GM19025 (cell line): ENCODE results near the gene SUB1.
"Not testable (repeated sequence)": the region's sequence is repeated elsewhere in the genome, so short reads cannot be mapped to it uniquely, and the experiment has no call there.

Experiments used
- ATAC-seq: cut with Tn5 transposase; IDR thresholded peaks from one replicate; pipeline ENCODE4 v1.9.1; 2021; ENCODE audit warnings: mild to moderate bottlenecking, low read depth, moderate library complexity; ENCODE audit not compliant: unreplicated experiment

Gene SUB1

DNA sequence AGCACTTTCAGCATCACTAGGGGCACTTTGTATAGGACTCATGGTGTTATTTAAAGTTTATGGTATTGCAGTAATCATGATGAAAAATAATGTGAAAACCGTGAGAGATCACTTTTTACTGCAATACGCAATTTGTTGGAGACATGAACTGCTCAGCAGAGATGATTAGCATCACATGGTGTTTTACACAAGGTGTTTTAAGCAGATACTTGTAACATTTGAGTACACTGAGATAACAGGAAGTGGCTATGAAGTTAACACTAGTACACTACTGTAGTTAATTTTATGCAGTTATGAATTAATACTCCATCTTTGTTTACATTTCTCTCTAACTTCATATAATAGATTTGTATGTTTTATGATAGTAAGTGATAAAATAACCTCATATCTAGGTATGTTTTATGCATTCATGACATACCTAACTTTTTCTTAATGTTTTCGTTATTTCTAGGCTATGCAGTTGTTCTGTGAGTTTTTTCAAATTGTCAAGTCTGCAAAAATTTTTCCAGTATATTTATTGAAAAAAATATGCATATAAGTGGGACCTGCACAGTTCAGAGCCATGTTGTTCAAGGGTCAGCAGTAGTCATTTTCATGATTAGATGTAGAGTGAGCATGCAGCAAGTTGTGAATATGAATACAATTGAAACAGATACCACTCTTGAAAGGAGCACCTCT is 13.0 kb downstream of the SUB1 start:
- no peak for ATAC-seq

GRCh38 chr5:32598997-32599549 is 13.7 kb downstream of the SUB1 start:
- ATAC-seq = no peak

DNA sequence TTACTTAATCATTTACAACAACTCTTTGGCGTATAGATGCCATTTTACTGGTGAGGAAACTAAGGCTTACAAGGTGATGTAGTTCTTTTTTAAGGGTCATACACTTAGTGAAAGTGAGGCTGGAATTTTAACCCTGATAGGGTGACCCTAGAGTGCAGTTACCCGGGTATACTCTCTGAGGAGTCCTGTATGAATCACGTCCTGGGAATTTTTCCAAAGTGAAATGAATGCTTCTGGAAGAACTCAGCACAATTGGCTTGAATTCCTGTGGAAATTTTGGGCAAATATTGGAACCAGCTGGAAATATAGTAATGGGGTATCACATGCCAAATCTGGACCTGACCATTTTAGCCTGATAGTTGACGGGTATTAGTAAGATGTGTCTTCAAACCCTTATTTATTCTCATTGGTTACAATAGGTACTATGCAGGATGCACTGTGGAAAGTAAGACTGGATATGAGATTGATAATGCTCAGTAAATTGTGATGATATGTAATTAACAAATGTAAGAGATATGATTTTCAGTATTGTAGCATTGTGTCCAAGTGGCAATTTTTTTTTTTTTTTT is 14.8 kb downstream of the SUB1 start:
- ATAC-seq = no peak

- ATAC-seq = no peak
Measured at GRCh38 chr5:32601623-32602295, 16.4 kb downstream of the SUB1 start.

GRCh38 chr5:32602906-32603305 is 17.5 kb downstream of the SUB1 start:
- no peak for ATAC-seq

DNA sequence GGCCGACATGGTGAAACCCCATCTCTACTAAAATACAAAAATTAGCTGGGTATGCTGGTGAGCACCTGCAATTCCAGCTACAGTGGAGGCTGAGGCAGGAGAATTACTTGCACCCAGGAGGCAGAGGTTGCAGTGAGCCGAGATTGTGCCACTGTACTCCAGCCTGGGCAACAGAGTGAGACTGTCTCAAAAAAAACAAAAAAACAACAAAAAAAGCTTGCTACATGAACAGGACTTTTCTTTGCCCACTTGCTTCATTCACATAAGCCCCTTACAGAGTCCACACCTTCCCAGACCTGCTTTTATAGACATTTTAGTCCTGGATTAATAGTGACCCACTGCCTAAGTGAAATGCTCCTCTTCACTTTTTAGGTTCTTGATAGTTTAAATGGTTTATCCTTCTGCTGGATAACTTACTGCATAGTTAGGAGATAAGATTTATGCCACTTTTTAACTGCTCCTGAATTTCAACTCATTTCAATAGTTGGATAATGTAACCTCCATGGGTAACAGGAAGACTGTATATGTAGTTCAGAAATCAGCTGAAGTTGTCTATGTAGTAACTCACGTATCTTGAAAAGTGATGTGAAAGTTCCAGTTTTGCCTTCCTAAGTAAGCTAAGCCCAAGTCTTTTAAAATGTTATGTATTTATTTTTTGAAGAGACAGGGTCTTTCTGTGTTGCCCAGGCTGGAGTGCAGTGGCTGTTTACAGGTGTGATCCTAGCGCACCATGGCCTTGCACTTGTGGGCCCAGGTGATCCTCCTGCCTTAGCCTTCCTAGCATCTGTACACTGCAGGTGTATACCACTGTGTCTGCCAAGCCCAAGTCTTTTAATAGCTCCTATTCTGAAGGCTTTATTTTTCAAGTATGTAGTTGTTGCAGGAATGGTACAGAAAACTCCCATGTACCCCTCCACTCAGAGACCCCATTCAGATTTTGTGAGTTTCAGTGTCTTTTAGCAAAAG is 19.7 kb downstream of the SUB1 start:
- ATAC-seq = no peak

DNA sequence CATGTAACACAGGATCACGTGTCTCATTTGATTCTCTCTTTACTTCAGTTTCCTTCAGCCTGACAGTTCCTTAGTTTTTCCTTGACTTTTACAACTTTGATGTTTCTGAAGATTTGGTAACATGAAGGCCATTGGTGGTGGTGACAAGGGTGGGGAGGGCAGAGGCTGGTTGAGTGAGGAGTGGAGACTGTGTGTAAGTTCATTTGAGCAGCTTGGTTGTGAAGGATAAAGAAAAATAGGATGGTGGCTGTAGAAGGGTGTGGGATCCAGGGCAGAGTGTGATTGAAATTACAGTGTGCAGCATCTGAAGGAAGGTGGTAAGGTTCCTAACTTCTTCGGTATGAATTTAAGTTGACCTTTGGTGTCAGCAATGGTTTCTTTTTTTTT is 20.4 kb downstream of the SUB1 start:
- no peak for ATAC-seq

DNA sequence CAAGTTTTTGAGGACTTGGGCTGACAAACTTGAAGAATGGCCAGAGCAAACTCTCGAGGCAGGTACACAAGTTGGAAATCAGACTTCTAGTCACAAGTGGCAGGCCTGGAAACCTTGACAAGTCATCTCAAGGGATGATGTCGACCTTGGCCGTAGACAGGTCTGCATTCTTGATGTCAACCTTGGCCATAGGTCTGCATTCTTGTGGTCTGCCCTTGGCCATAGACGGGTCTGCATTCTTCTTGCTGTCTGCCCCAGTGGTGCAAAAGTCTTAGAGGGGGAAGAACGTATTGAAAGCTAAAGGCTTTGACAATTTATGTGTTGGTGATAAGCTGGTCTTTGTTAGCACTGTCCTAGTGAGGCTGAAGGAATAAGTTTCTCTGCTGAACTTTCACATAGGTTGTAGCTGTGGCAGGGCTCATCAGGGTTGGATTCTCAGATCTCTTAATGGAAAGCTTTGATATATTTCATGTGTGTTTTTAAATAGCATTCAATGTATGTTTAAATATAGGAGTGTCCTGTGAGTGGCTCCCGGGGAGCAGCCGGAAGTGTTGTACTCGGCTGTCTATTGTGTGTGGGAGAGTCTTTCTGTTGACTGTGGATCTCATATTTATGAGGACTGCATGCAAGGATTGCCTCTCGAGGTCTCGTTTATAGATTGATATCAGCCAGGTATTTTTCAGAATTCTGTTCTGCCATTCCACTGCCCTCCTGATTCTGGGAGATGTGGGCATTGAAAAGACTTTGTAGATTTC is 27.0 kb downstream of the SUB1 start:
- no peak for ATAC-seq

- no peak for ATAC-seq
Measured at GRCh38 chr5:32613050-32613672, 27.8 kb downstream of the SUB1 start.

GRCh38 chr5:32615236-32615635 is 29.9 kb downstream of the SUB1 start:
- no peak for ATAC-seq

DNA sequence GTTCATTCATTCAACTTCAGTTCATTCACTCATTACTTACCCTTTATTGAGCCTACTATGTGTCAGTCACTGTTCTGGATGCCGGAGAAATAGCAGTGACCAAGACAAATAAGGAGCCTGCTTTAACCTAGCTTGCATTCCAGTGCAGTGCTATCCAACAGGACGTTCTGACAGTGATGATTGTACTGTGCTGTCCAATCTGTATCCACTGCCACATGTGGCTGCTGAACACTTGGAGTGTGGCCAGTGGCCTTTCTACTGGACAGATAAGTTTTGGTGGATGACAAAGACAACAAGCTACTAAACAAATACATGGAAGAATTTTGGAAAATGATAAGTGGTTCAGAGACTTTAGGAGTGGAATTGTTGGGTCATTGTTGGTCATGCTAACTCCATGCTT is 33.6 kb downstream of the SUB1 start:
- no peak for ATAC-seq

DNA sequence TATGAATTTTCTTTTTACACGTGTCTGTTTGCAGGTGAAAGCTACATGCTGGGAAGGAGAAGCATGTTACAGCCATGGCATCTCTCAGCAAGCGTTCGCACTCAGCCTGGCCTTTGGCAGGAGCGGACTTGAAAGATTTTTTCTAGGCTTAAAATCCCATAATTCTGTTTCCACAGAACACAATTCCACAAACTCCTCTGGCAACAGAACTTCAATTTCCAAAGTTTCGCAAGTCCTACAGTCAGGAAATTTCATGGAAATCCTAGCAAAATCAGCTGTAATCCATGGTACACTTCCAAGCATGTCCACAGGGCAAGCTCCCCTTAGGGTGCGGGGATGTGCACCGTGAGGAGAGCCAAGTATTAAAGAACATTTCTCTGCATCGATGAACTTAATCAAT is 35.9 kb downstream of the SUB1 start:
- no peak for ATAC-seq

GRCh38 chr5:32625106-32625505 is 39.7 kb downstream of the SUB1 start:
- no peak for ATAC-seq

DNA sequence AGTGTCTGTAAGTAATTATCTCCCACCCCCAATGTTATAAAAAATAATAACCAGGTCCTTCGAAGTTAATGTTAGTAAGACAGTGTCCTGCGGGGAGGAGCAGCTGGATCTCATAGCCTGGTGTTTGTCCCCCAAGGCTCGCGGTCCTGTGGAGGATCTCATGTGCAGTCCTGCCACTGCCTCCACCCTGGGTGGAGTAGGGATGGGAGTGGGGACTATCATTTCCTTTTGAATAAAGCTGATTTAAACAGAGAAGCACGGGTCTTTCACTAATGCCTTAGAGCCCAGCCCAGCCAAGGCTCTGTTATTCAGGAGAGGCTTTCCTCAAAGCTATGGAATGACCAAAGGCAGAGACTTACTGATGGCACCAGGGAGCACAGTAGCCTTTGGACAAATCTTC is 40.2 kb downstream of the SUB1 start:
- no peak for ATAC-seq

DNA sequence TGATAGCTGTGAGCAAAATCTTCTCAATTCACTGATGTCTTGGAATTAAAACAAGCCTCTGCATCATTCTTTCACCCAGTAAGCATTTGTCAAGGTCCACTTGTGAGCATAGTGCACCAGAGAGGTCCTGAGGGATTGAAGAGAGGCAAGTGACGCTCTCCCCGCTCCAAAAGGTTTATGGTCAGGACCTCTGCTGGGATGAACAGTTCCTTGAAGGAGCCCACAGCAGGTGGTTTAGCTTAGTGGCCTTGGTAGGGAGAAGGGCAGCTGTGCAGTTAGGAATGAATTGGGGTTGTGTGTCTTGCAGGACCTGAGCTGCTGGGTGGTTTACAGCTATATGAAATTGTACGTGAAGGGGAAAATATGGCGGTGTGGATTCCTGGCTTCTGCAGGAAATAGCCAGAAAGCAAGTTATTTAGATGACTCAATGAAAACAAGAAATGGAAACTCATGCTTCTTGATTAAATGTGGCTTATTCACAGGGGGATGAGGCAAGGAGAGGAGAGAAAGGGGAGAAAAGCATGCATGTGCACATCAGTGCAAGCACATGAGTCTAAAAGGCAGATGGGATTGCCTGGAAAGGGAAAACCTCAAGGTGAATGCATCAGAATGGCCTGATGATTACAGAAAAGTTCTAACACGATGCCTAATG is 42.0 kb downstream of the SUB1 start:
- no peak for ATAC-seq

DNA sequence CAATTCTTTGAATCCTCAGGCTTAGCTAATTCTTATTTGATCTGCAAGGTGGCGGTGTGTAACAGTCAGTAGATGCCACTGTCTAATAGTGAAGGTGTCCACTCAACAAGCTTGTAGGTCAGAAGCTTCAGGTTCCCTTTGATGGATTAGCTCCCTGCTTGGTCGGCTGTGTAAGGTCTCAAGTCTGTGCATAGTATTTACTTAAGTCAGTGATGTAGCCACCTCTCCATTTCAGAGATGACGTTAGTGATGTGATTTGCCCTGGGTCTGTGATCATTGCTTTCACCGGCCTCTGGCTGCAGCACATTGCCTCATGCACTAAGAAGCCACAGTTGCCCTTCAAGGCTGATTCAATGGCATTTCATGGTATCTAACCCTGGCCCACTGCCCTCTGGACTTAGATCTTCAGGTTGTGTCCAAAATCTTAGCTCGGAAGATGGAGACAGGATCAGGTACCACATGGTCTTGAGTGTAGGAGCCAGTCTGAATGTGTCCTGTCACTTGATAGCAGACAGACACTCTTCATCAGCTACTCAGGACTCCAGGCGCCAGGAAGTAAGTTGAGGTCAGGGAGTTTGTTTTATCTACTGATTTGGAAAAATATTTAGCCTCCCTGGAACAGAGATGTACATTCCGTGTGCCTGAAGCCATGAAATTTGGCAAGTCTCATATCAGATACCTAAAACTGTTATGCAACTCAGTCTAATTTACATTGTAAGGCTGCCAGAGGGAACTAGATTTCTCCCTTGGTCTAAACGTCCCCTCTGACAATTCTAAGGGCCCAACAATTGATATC is 42.9 kb downstream of the SUB1 start:
- no peak for ATAC-seq

- no peak for ATAC-seq
Measured at GRCh38 chr5:32630867-32631491, 45.6 kb downstream of the SUB1 start.

DNA sequence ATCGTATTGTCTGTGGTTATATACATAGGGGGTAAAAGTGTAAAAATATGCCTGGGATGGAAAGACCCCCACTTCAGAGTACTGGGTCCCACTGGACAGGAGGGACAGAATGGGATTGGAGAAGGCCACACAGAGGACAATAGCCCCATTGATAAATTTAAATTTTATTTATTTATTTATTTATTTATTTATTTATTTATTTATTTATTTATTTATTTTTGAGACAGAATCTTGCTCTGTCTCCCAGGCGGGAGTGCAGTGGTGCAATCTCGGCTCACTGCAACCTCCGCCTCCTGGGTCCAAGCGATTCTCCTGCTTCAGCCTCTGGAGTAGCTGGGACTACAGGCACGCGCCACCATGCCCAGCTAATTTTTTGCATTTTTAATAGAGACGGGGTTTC is 47.7 kb downstream of the SUB1 start:
- ATAC-seq = not testable (repeated sequence)
